ENCODE measurements around the gene DHX34. TPM values are rescaled to one million over a fixed set of nuclear protein-coding genes. Genes with fewer than 3 reads are reported as not detected.
A peak's percentile ranks its signal among the peaks of the same experiment; 100 is the strongest.
"Not testable (repeated sequence)": the region's sequence is repeated elsewhere in the genome, so short reads cannot be mapped to it uniquely, and the experiment has no call there.

The DHX34 gene
- total RNA-seq, 4 donors from 2014 or later, result 10.7 to 20.8 (median 17.7) TPM

GRCh38 chr19:47324502-47324901 is 24.6 kb upstream of the DHX34 start:
- Histone ChIP-seq H3K27me3 (peaks cover 0 to 50% (median 0%) of the 10 kb centered on the region in 4 donors), H3K4me3 (no peak overlapping the region), H3K36me3 (no peaks in the 10 kb centered on the region), H3K9me3 (no peaks in the 10 kb centered on the region), H3K4me1 (no peaks in the 10 kb centered on the region), H3K27ac (peak overlapping the region in 3 of 4 donors; percentile 34 to 64 (median 48))
- WGBS, 2 donors, result 30 to 41% methylated on average over 4 to 6 of the region's 9 CpGs
- intact Hi-C loops (cut with DNase I), result no loop called here
- no peak for DNase-seq
- TF ChIP-seq POLR2A (IDR thresholded peaks at IDR 0.05), result peak in 1 of 4 donors; percentile 20
- TF ChIP-seq, protein P1, sequence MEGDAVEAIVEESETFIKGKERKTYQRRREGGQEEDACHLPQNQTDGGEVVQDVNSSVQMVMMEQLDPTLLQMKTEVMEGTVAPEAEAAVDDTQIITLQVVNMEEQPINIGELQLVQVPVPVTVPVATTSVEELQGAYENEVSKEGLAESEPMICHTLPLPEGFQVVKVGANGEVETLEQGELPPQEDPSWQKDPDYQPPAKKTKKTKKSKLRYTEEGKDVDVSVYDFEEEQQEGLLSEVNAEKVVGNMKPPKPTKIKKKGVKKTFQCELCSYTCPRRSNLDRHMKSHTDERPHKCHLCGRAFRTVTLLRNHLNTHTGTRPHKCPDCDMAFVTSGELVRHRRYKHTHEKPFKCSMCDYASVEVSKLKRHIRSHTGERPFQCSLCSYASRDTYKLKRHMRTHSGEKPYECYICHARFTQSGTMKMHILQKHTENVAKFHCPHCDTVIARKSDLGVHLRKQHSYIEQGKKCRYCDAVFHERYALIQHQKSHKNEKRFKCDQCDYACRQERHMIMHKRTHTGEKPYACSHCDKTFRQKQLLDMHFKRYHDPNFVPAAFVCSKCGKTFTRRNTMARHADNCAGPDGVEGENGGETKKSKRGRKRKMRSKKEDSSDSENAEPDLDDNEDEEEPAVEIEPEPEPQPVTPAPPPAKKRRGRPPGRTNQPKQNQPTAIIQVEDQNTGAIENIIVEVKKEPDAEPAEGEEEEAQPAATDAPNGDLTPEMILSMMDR (IDR thresholded peaks at IDR 0.05), result no peak

- H3K4me1 ChIP-seq, result peaks cover 0 to 23% (median 0%) of the 10 kb centered on the region in 3 donors
- peak overlapping the region in 1 of 4 donors; percentile 15 for H3K4me3 ChIP-seq
- DNase-seq, result no peak
- peak overlapping the region; percentile 56 to 79 (median 69) for H3K27ac ChIP-seq
- WGBS, 2 donors, result 10 to 23% methylated on average over 9 of the region's 9 CpGs
- no peaks in the 10 kb centered on the region for H3K36me3 ChIP-seq
- intact Hi-C loops (cut with DNase I), result no loop called here
- TF ChIP-seq, protein P1 (IDR thresholded peaks at IDR 0.05), result no peak
- peak in 1 of 4 donors; percentile 16 for TF ChIP-seq POLR2A (IDR thresholded peaks at IDR 0.05)
- no peaks in the 10 kb centered on the region for H3K9me3 ChIP-seq
- peaks cover 0 to 5% (median 0%) of the 10 kb centered on the region in 4 donors for H3K27me3 ChIP-seq
Observed at GRCh38 chr19:47330466-47330869, 18.6 kb upstream of the DHX34 start.

- Histone ChIP-seq H3K27me3 (peaks cover 0 to 5% (median 0%) of the 10 kb centered on the region in 4 donors), H3K4me3 (no peak overlapping the region), H3K4me1 (peaks cover 0 to 27% (median 0%) of the 10 kb centered on the region in 3 donors), H3K9me3 (no peaks in the 10 kb centered on the region), H3K36me3 (no peaks in the 10 kb centered on the region), H3K27ac (peak overlapping the region in 3 of 4 donors; percentile 16 to 79 (median 61))
- TF ChIP-seq, protein P1 (IDR thresholded peaks at IDR 0.05), result no peak
- TF ChIP-seq POLR2A (IDR thresholded peaks at IDR 0.05), result no peak
- no peak for DNase-seq
- 76 to 82% methylated on average over 6 of the region's 6 CpGs for WGBS, 2 donors
- intact Hi-C loops (cut with DNase I), result no loop called here
Observed at GRCh38 chr19:47331490-47331889, 17.6 kb upstream of the DHX34 start.

DNA sequence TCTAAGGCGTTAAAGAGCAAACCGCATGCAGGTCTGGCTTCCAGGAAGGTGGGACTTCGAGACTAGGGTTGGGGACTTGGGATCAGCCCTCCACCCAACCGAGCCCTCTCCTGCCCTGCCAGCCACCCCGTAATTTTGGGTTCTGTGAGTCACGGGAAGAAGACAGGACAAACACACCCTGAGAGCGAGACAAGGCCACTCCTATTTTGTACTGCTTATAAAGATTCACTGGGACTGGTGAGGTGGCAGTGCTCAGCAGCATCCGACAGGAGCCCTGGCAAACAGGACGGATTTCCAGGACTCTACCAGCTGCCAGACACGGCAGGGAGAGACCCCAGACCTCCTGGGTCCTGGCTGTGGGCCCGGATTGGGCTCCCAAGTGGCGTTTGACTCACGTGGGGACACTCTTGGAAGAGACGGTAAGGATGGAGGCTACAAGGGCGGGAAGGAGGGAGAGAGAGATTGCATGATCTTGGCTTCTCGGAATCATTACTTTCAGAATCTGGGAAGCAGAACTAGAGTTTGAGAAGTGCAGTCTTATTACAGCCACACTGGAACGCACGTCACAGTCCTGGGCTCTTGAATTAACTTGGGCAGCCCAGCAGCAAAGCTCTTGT is 17.1 kb upstream of the DHX34 start, which contains the start of gene C5AR2:
Gene C5AR2, plus strand, starts transcription at position 245 of the 617 bp plus-strand sequence. CDS start 8,625 bp downstream, outside the sequence.
- Histone ChIP-seq H3K4me3 (no peak within 1 kb of the TSS), H3K9me3 (no peaks in the 10 kb centered on the region), H3K27ac (peak within 1 kb of the TSS in 3 of 4 donors; percentile 16 to 79 (median 61)), H3K27me3 (peaks cover 0 to 5% (median 0%) of the 10 kb centered on the region in 4 donors), H3K36me3 (no peaks in the 10 kb centered on the region), H3K4me1 (peaks cover 0 to 30% (median 0%) of the 10 kb centered on the region in 3 donors)
- DNase-seq, result no peak
- WGBS, 2 donors, result 43 to 86% methylated on average over 5 to 18 of the region's 18 CpGs
- intact Hi-C loops (cut with DNase I), result no loop called here
- TF ChIP-seq, protein P1 (IDR thresholded peaks at IDR 0.05), result no peak
- peak in 2 of 4 donors; percentile 18 to 21 for TF ChIP-seq POLR2A (IDR thresholded peaks at IDR 0.05)

DNA sequence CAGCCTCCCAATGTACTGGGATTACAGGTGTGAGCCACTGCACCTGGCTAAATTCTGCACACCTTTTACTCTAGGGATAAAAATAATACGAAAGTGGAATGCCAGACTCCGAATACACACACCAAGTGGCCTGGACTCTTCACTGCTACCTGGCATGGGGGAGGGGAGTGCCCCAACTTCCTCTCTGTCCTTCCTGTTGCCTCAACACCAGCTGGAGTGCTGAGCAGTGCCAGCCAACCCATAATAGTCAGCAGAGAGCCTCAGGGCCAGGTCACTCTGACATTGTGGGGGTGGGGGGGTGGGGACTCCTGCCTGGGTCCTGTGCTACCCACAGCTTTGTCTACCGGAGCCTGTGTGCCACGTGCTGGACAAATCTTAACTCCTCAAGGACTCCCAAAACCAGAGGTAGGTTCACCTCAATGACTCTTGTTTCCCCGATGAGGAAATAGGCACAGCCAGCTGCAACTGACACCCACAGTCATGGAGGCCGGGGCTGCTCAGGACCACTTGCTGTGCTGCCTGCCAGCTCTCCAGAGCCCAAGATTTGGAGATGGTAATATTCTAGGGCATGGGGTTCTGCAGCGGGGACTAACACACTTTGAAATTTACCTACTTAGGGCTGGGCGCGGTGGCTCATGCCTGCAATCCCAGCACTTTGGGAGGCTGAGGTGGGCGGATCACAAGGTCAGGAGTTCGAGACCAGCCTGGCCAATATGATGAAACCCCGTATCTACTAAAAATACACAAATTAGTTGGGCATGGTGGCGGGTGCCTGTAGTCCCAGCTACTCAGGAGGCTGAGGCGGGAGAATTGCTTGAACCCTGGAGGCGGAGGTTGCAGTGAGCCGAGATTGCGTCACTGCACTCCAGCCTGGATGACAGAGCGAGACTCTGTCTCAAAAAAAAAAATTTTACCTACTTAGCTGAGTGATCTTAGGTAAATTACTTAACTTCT is 12.1 kb upstream of the DHX34 start:
- H3K27me3 ChIP-seq; H3K9me3 ChIP-seq; DNase-seq; H3K36me3 ChIP-seq; intact Hi-C loops (cut with DNase I): not testable (repeated sequence)
- WGBS, 2 donors, result 74 to 75% methylated on average over 14 to 18 of the region's 18 CpGs
- Histone ChIP-seq H3K4me3 (peak overlapping the region in 1 of 4 donors; percentile 13), H3K4me1 (peaks cover 0 to 15% (median 0%) of the 10 kb centered on the region in 3 donors), H3K27ac (peak overlapping the region in 2 of 4 donors; percentile 11 to 61)

All from esophagus squamous epithelium (tissue), 5 donors.